ENCODE results near the gene PTPN23.

The PTPN23 gene

GRCh38 chr3:47407237-47407636, 26.4 kb downstream of the PTPN23 start:
- DNase-seq (ENCODE audit: extremely low spot score): no peak
- ChIA-PET POLR2A (interaction anchor here (1.0 kb wide), 1 partner anchor 27 kb away, joined by 3 read pairs; the partner anchor contains the start of gene PTPN23), CTCF (interaction anchor here (0.7 kb wide), 1 partner anchor 8 kb away, joined by 4 read pairs; no protein-coding TSS in a partner anchor)
- TF ChIP-seq FOXM1 (IDR thresholded peaks at IDR 0.05; ENCODE audit: borderline replicate concordance) (no peak), BHLHE40 (IDR thresholded peaks at IDR 0.05; ENCODE audit: borderline replicate concordance) (no peak), ZNF384 (IDR thresholded peaks at IDR 0.05) (no peak)

- ChIA-PET CTCF (no interaction called here), POLR2A (interaction anchor here (1.0 kb wide), 1 partner anchor 28 kb away, joined by 3 read pairs; the partner anchor contains the start of gene PTPN23)
- TF ChIP-seq FOXM1 (IDR thresholded peaks at IDR 0.05; ENCODE audit: borderline replicate concordance) (no peak), NFRKB (IDR thresholded peaks at IDR 0.05) (no peak), LEF1 (IDR thresholded peaks at IDR 0.05; ENCODE audit: borderline replicate concordance) (no peak), HDGF (IDR thresholded peaks at IDR 0.05; ENCODE audit: borderline replicate concordance) (no peak), ZNF384 (IDR thresholded peaks at IDR 0.05) (no peak), CTBP1 (IDR thresholded peaks at IDR 0.05; ENCODE audit: borderline replicate concordance) (no peak), FOXA1 (IDR thresholded peaks at IDR 0.05) (no peak), ARNT (IDR thresholded peaks at IDR 0.05) (no peak), SP1 (IDR thresholded peaks at IDR 0.05) (no peak), TARDBP (IDR thresholded peaks at IDR 0.05) (no peak), ELF4 (IDR thresholded peaks at IDR 0.05) (no peak), BHLHE40 (IDR thresholded peaks at IDR 0.05; ENCODE audit: borderline replicate concordance) (no peak), SUZ12 (IDR thresholded peaks at IDR 0.05) (no peak)
- TF ChIP-seq, protein P1, sequence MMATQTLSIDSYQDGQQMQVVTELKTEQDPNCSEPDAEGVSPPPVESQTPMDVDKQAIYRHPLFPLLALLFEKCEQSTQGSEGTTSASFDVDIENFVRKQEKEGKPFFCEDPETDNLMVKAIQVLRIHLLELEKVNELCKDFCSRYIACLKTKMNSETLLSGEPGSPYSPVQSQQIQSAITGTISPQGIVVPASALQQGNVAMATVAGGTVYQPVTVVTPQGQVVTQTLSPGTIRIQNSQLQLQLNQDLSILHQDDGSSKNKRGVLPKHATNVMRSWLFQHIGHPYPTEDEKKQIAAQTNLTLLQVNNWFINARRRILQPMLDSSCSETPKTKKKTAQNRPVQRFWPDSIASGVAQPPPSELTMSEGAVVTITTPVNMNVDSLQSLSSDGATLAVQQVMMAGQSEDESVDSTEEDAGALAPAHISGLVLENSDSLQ (IDR thresholded peaks at IDR 0.05): no peak
These were observed 27.3 kb downstream of the PTPN23 start for GRCh38 chr3:47407896-47408838.

DNA sequence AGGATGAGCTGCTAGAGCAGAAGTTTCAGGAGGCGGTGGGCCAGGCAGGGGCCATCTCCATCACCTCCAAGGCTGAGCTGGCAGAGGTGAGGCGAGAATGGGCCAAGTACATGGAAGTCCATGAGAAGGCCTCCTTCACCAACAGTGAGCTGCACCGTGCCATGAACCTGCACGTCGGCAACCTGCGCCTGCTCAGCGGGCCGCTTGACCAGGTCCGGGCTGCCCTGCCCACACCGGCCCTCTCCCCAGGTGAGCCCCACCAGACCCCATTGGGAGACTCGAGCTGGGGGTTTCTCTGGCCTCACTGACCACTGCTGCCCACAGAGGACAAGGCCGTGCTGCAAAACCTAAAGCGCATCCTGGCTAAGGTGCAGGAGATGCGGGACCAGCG, 28.0 kb downstream of the PTPN23 start:
- DNase-seq (ENCODE audit: extremely low spot score): no peak
- no peak for TF ChIP-seq LEF1 (IDR thresholded peaks at IDR 0.05; ENCODE audit: borderline replicate concordance)
- TF ChIP-seq TARDBP (IDR thresholded peaks at IDR 0.05): no peak
- TF ChIP-seq L3MBTL2 (conservative IDR thresholded peaks at IDR 0.05): no peak
- no peak for TF ChIP-seq FOXM1 (IDR thresholded peaks at IDR 0.05; ENCODE audit: borderline replicate concordance)
- no peak for TF ChIP-seq CTBP1 (IDR thresholded peaks at IDR 0.05; ENCODE audit: borderline replicate concordance)
- TF ChIP-seq, protein P1 (IDR thresholded peaks at IDR 0.05): no peak
- TF ChIP-seq SUZ12 (IDR thresholded peaks at IDR 0.05): no peak
- no peak for TF ChIP-seq ELF4 (IDR thresholded peaks at IDR 0.05)
- TF ChIP-seq FOXA1 (IDR thresholded peaks at IDR 0.05): no peak
- no peak for TF ChIP-seq SP1 (IDR thresholded peaks at IDR 0.05)
- TF ChIP-seq HDGF (IDR thresholded peaks at IDR 0.05; ENCODE audit: borderline replicate concordance): no peak
- TF ChIP-seq ZNF384 (IDR thresholded peaks at IDR 0.05): no peak
- POLR2A ChIA-PET: interaction anchor here (0.9 kb wide), 1 partner anchor 14 kb away, joined by 3 read pairs; no protein-coding TSS in a partner anchor
- CTCF ChIA-PET: interaction anchor here (0.6 kb wide), 1 partner anchor 1360 kb away, joined by 4 read pairs; no protein-coding TSS in a partner anchor

More at GRCh38 chr3:47407896-47408838, 27.3 kb downstream of the PTPN23 start:
- no peak for DNase-seq (ENCODE audit: extremely low spot score)

GRCh38 chr3:47409284-47409683, 28.5 kb downstream of the PTPN23 start:
- no peak for TF ChIP-seq HDGF (IDR thresholded peaks at IDR 0.05; ENCODE audit: borderline replicate concordance)
- no peak for TF ChIP-seq TARDBP (IDR thresholded peaks at IDR 0.05)
- TF ChIP-seq, protein P1 (IDR thresholded peaks at IDR 0.05): no peak
- no peak for TF ChIP-seq BHLHE40 (IDR thresholded peaks at IDR 0.05; ENCODE audit: borderline replicate concordance)
- TF ChIP-seq ZNF384 (IDR thresholded peaks at IDR 0.05): no peak
- POLR2A ChIA-PET: interaction anchor here (0.9 kb wide), 1 partner anchor 14 kb away, joined by 3 read pairs; no protein-coding TSS in a partner anchor
- no peak for DNase-seq (ENCODE audit: extremely low spot score)
- CTCF ChIA-PET: interaction anchor here (0.6 kb wide), 1 partner anchor 1360 kb away, joined by 4 read pairs; no protein-coding TSS in a partner anchor

- no peak for DNase-seq (ENCODE audit: extremely low spot score)
- CTCF ChIA-PET: no interaction called here
- POLR2A ChIA-PET: interaction anchor here (0.9 kb wide), 1 partner anchor 15 kb away, joined by 3 read pairs; no protein-coding TSS in a partner anchor
- TF ChIP-seq CTBP1 (IDR thresholded peaks at IDR 0.05; ENCODE audit: borderline replicate concordance): no peak
- no peak for TF ChIP-seq FOXM1 (IDR thresholded peaks at IDR 0.05; ENCODE audit: borderline replicate concordance)
- no peak for TF ChIP-seq BHLHE40 (IDR thresholded peaks at IDR 0.05; ENCODE audit: borderline replicate concordance)
- TF ChIP-seq, protein P1 (IDR thresholded peaks at IDR 0.05): no peak
- TF ChIP-seq FOXA1 (IDR thresholded peaks at IDR 0.05): no peak
- TF ChIP-seq HDGF (IDR thresholded peaks at IDR 0.05; ENCODE audit: borderline replicate concordance): no peak
- TF ChIP-seq FOXK2 (IDR thresholded peaks at IDR 0.05): no peak
- no peak for TF ChIP-seq TARDBP (IDR thresholded peaks at IDR 0.05)
These were observed 29.0 kb downstream of the PTPN23 start for GRCh38 chr3:47409688-47410416.
